ENCODE measurements around the gene DNPEP. TPM values are rescaled to one million over a fixed set of nuclear protein-coding genes. Genes with fewer than 3 reads are reported as not detected.
A peak's percentile ranks its signal among the peaks of the same experiment; 100 is the strongest.

DNPEP gene
- polyA plus RNA-seq, 2 donors = 46.2 to 49.6 TPM

DNA sequence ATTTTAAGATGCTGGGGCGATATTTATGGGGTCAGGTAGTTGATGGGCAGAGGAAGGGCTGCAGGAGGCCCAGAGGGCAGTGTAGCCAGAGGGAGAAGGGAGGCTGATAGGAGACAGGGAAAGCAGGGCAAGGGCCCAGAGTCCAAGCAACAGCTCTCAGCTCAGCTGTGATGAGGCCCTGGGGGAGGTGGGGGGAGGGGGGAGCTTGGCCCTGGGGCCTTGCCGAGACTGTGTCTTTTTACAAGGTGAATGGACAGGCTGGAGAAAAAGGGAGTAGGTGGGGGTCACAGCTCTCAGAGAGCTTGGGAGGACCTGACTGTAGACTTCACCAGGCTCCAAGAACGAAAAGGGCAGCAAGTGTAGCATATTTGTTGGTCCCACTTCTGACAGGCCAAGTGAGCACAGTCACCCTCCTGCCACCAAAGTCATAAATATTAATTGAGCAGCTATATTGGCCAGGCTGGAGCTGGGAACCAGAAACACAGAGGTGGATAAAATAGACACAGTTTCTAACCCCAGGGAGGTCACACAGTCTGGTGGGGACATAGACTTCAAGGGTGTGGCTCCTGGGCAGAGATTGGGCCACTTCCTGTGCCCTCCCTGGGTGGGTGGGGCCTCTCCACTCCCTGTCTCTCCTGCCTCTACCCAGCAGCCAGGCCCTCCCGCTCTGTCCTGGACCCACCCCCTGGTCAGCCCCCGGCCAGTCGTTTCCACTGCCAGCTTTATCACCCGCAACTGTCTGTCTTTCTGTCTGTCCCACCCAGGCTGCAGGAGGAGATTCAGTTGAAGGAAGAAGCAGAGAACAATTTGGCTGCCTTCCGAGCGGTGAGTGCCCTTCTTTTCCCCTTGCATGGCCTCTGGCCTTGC is 31.9 kb upstream of the DNPEP start:
- peak overlapping the region; percentile 40 to 42 for H3K4me3 ChIP-seq (ENCODE audit: low read depth in 1 of 2, low read length in 2 of 2)
- H3K4me1 ChIP-seq (ENCODE audit: control insufficient read depth in 2 of 2, insufficient read depth in 2 of 2, low read length in 1 of 2) = peaks cover 4 to 5% of the 10 kb centered on the region in 2 donors
- no peaks in the 10 kb centered on the region for H3K9me3 ChIP-seq (ENCODE audit: control insufficient read depth in 2 of 2, insufficient read depth in 1 of 2, low read depth in 1 of 2, low read length in 1 of 2)
- H3K36me3 ChIP-seq (ENCODE audit: control insufficient read depth in 2 of 2, insufficient read depth in 2 of 2, low read length in 1 of 2) = no peaks in the 10 kb centered on the region
- H3K27me3 ChIP-seq (ENCODE audit: control insufficient read depth in 1 of 2, insufficient read depth in 2 of 2, low read length in 2 of 2) = no peaks in the 10 kb centered on the region
- peak overlapping the region; percentile 66 to 80 for H3K27ac ChIP-seq (ENCODE audit: low read depth in 2 of 2, low read length in 1 of 2)
- WGBS, 2 donors = 68 to 70% methylated on average over 8 of the region's 9 CpGs

DNA sequence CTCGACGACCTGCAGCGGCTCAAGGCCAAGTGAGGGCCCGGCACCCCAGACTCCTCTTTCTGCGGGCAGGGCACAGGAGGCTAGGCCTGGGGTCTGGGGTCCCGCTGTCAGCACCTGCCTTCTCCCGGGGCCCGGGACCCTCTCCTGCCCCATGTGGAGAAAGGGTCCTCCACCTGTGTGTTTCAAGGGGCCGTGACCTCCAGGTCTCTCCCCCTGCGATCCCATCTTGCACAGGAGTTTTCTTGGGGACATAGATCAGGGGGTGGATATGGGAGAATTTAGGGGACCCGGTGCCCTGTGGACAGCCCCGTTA is 31.3 kb upstream of the DNPEP start:
- no peaks in the 10 kb centered on the region for H3K36me3 ChIP-seq (ENCODE audit: control insufficient read depth in 2 of 2, insufficient read depth in 2 of 2, low read length in 1 of 2)
- H3K4me1 ChIP-seq (ENCODE audit: control insufficient read depth in 2 of 2, insufficient read depth in 2 of 2, low read length in 1 of 2) = peaks cover 4 to 5% of the 10 kb centered on the region in 2 donors
- H3K4me3 ChIP-seq (ENCODE audit: low read depth in 1 of 2, low read length in 2 of 2) = peak overlapping the region; percentile 39 to 40
- H3K27ac ChIP-seq (ENCODE audit: low read depth in 2 of 2, low read length in 1 of 2) = peak overlapping the region; percentile 66 to 80
- no peaks in the 10 kb centered on the region for H3K9me3 ChIP-seq (ENCODE audit: control insufficient read depth in 2 of 2, insufficient read depth in 1 of 2, low read depth in 1 of 2, low read length in 1 of 2)
- WGBS, 2 donors = 42 to 46% methylated on average over 12 of the region's 12 CpGs
- H3K27me3 ChIP-seq (ENCODE audit: control insufficient read depth in 1 of 2, insufficient read depth in 2 of 2, low read length in 2 of 2) = no peaks in the 10 kb centered on the region

- Histone ChIP-seq H3K4me3 (ENCODE audit: low read depth in 1 of 2, low read length in 2 of 2) (peak within 1 kb of the TSS; percentile 39 to 40), H3K27me3 (ENCODE audit: control insufficient read depth in 1 of 2, insufficient read depth in 2 of 2, low read length in 2 of 2) (no peaks in the 10 kb centered on the region), H3K9me3 (ENCODE audit: control insufficient read depth in 2 of 2, insufficient read depth in 1 of 2, low read depth in 1 of 2, low read length in 1 of 2) (no peaks in the 10 kb centered on the region), H3K36me3 (ENCODE audit: control insufficient read depth in 2 of 2, insufficient read depth in 2 of 2, low read length in 1 of 2) (no peaks in the 10 kb centered on the region), H3K27ac (ENCODE audit: low read depth in 2 of 2, low read length in 1 of 2) (peak within 1 kb of the TSS; percentile 66 to 82), H3K4me1 (ENCODE audit: control insufficient read depth in 2 of 2, insufficient read depth in 2 of 2, low read length in 1 of 2) (peaks cover 4 to 5% of the 10 kb centered on the region in 2 donors)
- 11 to 12% methylated on average over 77 to 98 of the region's 98 CpGs for WGBS, 2 donors
Observed at GRCh38 chr2:219418155-219419011, 30.7 kb upstream of the DNPEP start, which contains the start of gene DES. Gene DES (plus strand): TSS chr2:219418377. CDS start chr2:219418463, 86 bp downstream.

DNA sequence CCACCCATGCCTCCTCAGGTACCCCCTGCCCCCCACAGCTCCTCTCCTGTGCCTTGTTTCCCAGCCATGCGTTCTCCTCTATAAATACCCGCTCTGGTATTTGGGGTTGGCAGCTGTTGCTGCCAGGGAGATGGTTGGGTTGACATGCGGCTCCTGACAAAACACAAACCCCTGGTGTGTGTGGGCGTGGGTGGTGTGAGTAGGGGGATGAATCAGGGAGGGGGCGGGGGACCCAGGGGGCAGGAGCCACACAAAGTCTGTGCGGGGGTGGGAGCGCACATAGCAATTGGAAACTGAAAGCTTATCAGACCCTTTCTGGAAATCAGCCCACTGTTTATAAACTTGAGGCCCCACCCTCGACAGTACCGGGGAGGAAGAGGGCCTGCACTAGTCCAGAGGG is 29.7 kb upstream of the DNPEP start:
- Histone ChIP-seq H3K9me3 (ENCODE audit: control insufficient read depth in 2 of 2, insufficient read depth in 1 of 2, low read depth in 1 of 2, low read length in 1 of 2) (peaks cover 0 to under 1% of the 10 kb centered on the region in 2 donors), H3K36me3 (ENCODE audit: control insufficient read depth in 2 of 2, insufficient read depth in 2 of 2, low read length in 1 of 2) (no peaks in the 10 kb centered on the region), H3K4me1 (ENCODE audit: control insufficient read depth in 2 of 2, insufficient read depth in 2 of 2, low read length in 1 of 2) (peaks cover 4 to 5% of the 10 kb centered on the region in 2 donors), H3K27me3 (ENCODE audit: control insufficient read depth in 1 of 2, insufficient read depth in 2 of 2, low read length in 2 of 2) (no peaks in the 10 kb centered on the region), H3K4me3 (ENCODE audit: low read depth in 1 of 2, low read length in 2 of 2) (no peak overlapping the region), H3K27ac (ENCODE audit: low read depth in 2 of 2, low read length in 1 of 2) (peak overlapping the region; percentile 51 to 82)
- 66% methylated on average over 9 of the region's 9 CpGs for WGBS, 2 donors

DNA sequence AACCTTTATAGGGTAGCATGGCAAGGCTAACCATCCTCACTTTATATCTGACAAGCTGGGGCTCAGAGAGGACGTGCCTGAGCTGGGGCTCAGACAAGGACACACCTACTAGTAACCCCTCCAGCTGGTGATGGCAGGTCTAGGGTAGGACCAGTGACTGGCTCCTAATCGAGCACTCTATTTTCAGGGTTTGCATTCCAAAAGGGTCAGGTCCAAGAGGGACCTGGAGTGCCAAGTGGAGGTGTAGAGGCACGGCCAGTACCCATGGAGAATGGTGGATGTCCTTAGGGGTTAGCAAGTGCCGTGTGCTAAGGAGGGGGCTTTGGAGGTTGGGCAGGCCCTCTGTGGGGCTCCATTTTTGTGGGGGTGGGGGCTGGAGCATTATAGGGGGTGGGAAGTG is 29.2 kb upstream of the DNPEP start:
- H3K27me3 ChIP-seq (ENCODE audit: control insufficient read depth in 1 of 2, insufficient read depth in 2 of 2, low read length in 2 of 2) = no peaks in the 10 kb centered on the region
- H3K4me3 ChIP-seq (ENCODE audit: low read depth in 1 of 2, low read length in 2 of 2) = no peak overlapping the region

GRCh38 chr2:219416235-219416602 is 28.5 kb upstream of the DNPEP start:
- H3K27me3 ChIP-seq (ENCODE audit: control insufficient read depth in 1 of 2, insufficient read depth in 2 of 2, low read length in 2 of 2) = no peaks in the 10 kb centered on the region
- no peak overlapping the region for H3K4me3 ChIP-seq (ENCODE audit: low read depth in 1 of 2, low read length in 2 of 2)
- peaks cover 4 to 5% of the 10 kb centered on the region in 2 donors for H3K4me1 ChIP-seq (ENCODE audit: control insufficient read depth in 2 of 2, insufficient read depth in 2 of 2, low read length in 1 of 2)
- H3K36me3 ChIP-seq (ENCODE audit: control insufficient read depth in 2 of 2, insufficient read depth in 2 of 2, low read length in 1 of 2) = no peaks in the 10 kb centered on the region
- peak overlapping the region in 1 of 2 donors; percentile 52 for H3K27ac ChIP-seq (ENCODE audit: low read depth in 2 of 2, low read length in 1 of 2)
- H3K9me3 ChIP-seq (ENCODE audit: control insufficient read depth in 2 of 2, insufficient read depth in 1 of 2, low read depth in 1 of 2, low read length in 1 of 2) = peaks cover 0 to 2% of the 10 kb centered on the region in 2 donors
- WGBS, 2 donors = 50 to 59% methylated on average over 3 of the region's 3 CpGs

More for the DNA sequence above, 29.2 kb upstream of the DNPEP start:
- no peaks in the 10 kb centered on the region for H3K36me3 ChIP-seq (ENCODE audit: control insufficient read depth in 2 of 2, insufficient read depth in 2 of 2, low read length in 1 of 2)
- H3K27ac ChIP-seq (ENCODE audit: low read depth in 2 of 2, low read length in 1 of 2) = peak overlapping the region; percentile 51 to 82
- peaks cover 4 to 5% of the 10 kb centered on the region in 2 donors for H3K4me1 ChIP-seq (ENCODE audit: control insufficient read depth in 2 of 2, insufficient read depth in 2 of 2, low read length in 1 of 2)
- peaks cover 0 to 2% of the 10 kb centered on the region in 2 donors for H3K9me3 ChIP-seq (ENCODE audit: control insufficient read depth in 2 of 2, insufficient read depth in 1 of 2, low read depth in 1 of 2, low read length in 1 of 2)
- WGBS, 2 donors = 62 to 81% methylated on average over 4 of the region's 4 CpGs

DNA sequence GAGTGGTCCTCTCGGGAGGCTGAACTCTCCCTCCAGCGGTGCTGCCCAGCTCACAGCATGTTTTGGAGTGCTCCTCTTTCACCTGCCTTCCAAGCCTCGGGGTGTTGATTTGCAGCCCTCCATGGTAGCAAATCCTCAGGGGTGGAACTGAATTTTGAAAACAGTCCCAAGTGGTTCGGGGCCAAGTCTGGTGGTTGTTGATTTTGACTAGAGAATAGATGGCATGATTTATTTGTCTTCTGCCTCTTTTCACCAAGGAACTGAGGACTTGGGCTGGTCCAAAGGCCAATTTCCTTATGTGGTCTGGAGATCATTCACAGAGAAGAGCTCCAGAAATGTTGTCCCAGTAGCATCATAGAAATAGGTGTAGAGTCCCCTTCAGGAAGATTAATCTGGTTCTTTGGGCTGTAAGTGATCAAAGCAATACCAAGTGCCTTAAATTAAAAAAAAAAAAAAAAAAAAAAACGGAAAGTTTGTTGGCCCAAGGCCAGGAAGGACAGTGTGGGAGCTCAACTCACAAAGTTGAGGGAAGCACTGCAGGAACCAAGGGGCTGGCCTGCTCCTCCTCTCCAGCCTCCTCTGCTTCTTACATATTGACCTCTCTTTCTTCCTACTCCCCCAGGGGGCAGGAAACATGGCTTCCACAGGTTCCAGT is 28.0 kb upstream of the DNPEP start:
- Histone ChIP-seq H3K4me3 (ENCODE audit: low read depth in 1 of 2, low read length in 2 of 2) (no peak overlapping the region), H3K4me1 (ENCODE audit: control insufficient read depth in 2 of 2, insufficient read depth in 2 of 2, low read length in 1 of 2) (peaks cover 4 to 5% of the 10 kb centered on the region in 2 donors), H3K36me3 (ENCODE audit: control insufficient read depth in 2 of 2, insufficient read depth in 2 of 2, low read length in 1 of 2) (no peaks in the 10 kb centered on the region), H3K9me3 (ENCODE audit: control insufficient read depth in 2 of 2, insufficient read depth in 1 of 2, low read depth in 1 of 2, low read length in 1 of 2) (peaks cover 0 to 2% of the 10 kb centered on the region in 2 donors), H3K27me3 (ENCODE audit: control insufficient read depth in 1 of 2, insufficient read depth in 2 of 2, low read length in 2 of 2) (no peaks in the 10 kb centered on the region), H3K27ac (ENCODE audit: low read depth in 2 of 2, low read length in 1 of 2) (peak overlapping the region in 1 of 2 donors; percentile 79)
- 40 to 65% methylated on average over 4 to 5 of the region's 5 CpGs for WGBS, 2 donors

- no peaks in the 10 kb centered on the region for H3K36me3 ChIP-seq (ENCODE audit: control insufficient read depth in 2 of 2, insufficient read depth in 2 of 2, low read length in 1 of 2)
- no peaks in the 10 kb centered on the region for H3K27me3 ChIP-seq (ENCODE audit: control insufficient read depth in 1 of 2, insufficient read depth in 2 of 2, low read length in 2 of 2)
- no peak overlapping the region for H3K4me3 ChIP-seq (ENCODE audit: low read depth in 1 of 2, low read length in 2 of 2)
- peaks cover 4 to 5% of the 10 kb centered on the region in 2 donors for H3K4me1 ChIP-seq (ENCODE audit: control insufficient read depth in 2 of 2, insufficient read depth in 2 of 2, low read length in 1 of 2)
- H3K27ac ChIP-seq (ENCODE audit: low read depth in 2 of 2, low read length in 1 of 2) = no peak overlapping the region
- H3K9me3 ChIP-seq (ENCODE audit: control insufficient read depth in 2 of 2, insufficient read depth in 1 of 2, low read depth in 1 of 2, low read length in 1 of 2) = peaks cover 0 to 2% of the 10 kb centered on the region in 2 donors
- 70 to 73% methylated on average over 4 of the region's 4 CpGs for WGBS, 2 donors
Observed at GRCh38 chr2:219414857-219415256, 27.1 kb upstream of the DNPEP start.

GRCh38 chr2:219410390-219410789 is 22.7 kb upstream of the DNPEP start:
- Histone ChIP-seq H3K36me3 (ENCODE audit: control insufficient read depth in 2 of 2, insufficient read depth in 2 of 2, low read length in 1 of 2) (no peaks in the 10 kb centered on the region), H3K27ac (ENCODE audit: low read depth in 2 of 2, low read length in 1 of 2) (peak overlapping the region; percentile 17 to 21), H3K4me3 (ENCODE audit: low read depth in 1 of 2, low read length in 2 of 2) (no peak overlapping the region), H3K27me3 (ENCODE audit: control insufficient read depth in 1 of 2, insufficient read depth in 2 of 2, low read length in 2 of 2) (no peaks in the 10 kb centered on the region), H3K9me3 (ENCODE audit: control insufficient read depth in 2 of 2, insufficient read depth in 1 of 2, low read depth in 1 of 2, low read length in 1 of 2) (peaks cover 0 to 2% of the 10 kb centered on the region in 2 donors), H3K4me1 (ENCODE audit: control insufficient read depth in 2 of 2, insufficient read depth in 2 of 2, low read length in 1 of 2) (no peaks in the 10 kb centered on the region)
- 86 to 87% methylated on average over 8 of the region's 8 CpGs for WGBS, 2 donors

Data from esophagus (tissue), 2 donors.